AG04450 (cell line): ENCODE measurements around the gene PPDPF. TPM values are rescaled to one million over a fixed set of nuclear protein-coding genes. Genes with fewer than 3 reads are reported as not detected.
A peak's percentile ranks its signal among the peaks of the same experiment; 100 is the strongest.

Experiments
- CTCF ChIA-PET: fragments of 300-600, 350-600 bp; formaldehyde crosslinking; extraction: SDS; loops from one replicate; lab custom pipeline; 2022; ENCODE audit warnings: antibody characterized with exemption, inconsistent platforms; lab: Charles Lee
- POLR2A ChIA-PET: fragments of 350-600 bp; formaldehyde crosslinking; extraction: SDS; loops from one replicate; lab custom pipeline; 2021; ENCODE audit warnings: antibody characterized with exemption, inconsistent platforms; lab: Yijun Ruan, JAX
- DNase-seq: peaks from one replicate; pipeline ENCODE4 v3.0.0-alpha.2; 2011; ENCODE audit warnings: low read depth, low spot score
- H3K27ac ChIP-seq: one replicate; pipeline ENCODE4 v1.5.1; 2012; ENCODE audit warnings: low read depth, low read length, control low read depth
- H3K27me3 ChIP-seq: one replicate; pipeline ENCODE4 v1.6.0; 2012; ENCODE audit warnings: low read length; ENCODE audit not compliant: control insufficient read depth, insufficient read depth
- H3K4me3 ChIP-seq: 2 replicates; pipeline ENCODE4 v1.5.1; 2011; ENCODE audit warnings: mild to moderate bottlenecking, low read depth, low read length, control low read depth
- H3K9me3 ChIP-seq: 2 replicates; pipeline ENCODE4 v1.5.1; 2012; ENCODE audit warnings: low read length; ENCODE audit not compliant: control insufficient read depth, insufficient read depth
- CTCF ChIP-seq: IDR thresholded peaks from 2 replicates; pipeline ENCODE4 v1.5.1; 2011; ENCODE audit warnings: low read depth, low read length, control low read depth, inconsistent platforms
- polyA minus RNA-seq: library from RNA; depleted of rRNA, polyadenylated mRNA; stranded (reverse); fragments of >200 nt; gene quantifications from 2 replicates; pipeline ENCODE4 v1.2.3, GENCODE V29; 2011; rRNA and poly(A)+ RNA removed
- polyA plus RNA-seq: library from polyadenylated mRNA; depleted of rRNA; stranded (reverse); fragments of >200 nt; gene quantifications from 2 replicates; pipeline ENCODE4 v1.2.3, GENCODE V29; 2011; rRNA removed

The PPDPF gene
- polyA plus RNA-seq (13.5 and 21.7 TPM in 2 replicates), polyA minus RNA-seq (16.9 and 24.9 TPM in 2 replicates)

DNA sequence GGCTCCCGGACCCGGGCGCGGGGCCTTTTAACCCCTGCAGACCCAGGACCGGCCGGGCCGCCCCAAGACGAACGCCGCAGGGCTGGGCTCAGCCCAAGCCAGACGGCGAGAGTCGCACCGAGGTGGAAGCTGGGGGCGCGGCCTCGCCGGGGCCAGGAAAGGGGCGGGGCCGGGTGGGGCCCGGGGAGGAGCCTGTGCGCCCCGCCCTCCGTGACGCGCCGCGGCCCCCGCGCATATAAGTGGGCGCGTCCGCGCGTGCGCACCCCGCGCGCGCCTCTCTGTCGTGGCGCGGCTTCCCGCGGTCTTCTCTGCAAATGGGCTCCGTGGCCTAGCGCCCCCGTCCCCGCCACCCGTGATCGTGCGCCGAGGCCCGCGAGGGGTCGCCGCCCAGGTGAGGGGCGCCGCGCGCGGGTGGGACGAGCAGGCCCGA, at the start of gene PPDPF:
TSS of gene PPDPF (plus strand) at position 262 of the 430 bp plus-strand sequence. CDS start 544 bp downstream, outside the sequence.
- TF ChIP-seq CTCF, result no peak
- ChIA-PET CTCF (interaction anchor here (1.1 to 1.3 kb wide), 2 partner anchors 24 to 35 kb away, joined by 3 read pairs; no protein-coding TSS in a partner anchor), POLR2A (interaction anchor here (0.6 to 2.9 kb wide), 10 partner anchors 10 to 519 kb away, joined by 3 to 18 read pairs (median 6); partner anchors contain the start of genes ARFGAP1, HELZ2, PTK6 and RTEL1)
- peak within 1 kb of the TSS; percentile 47 for H3K27ac ChIP-seq
- no peaks in the 10 kb centered on the region for H3K27me3 ChIP-seq
- peak; percentile 34 for DNase-seq
- peak within 1 kb of the TSS; percentile 88 for H3K4me3 ChIP-seq
- H3K9me3 ChIP-seq, result peaks cover 8% of the 10 kb centered on the region

- peaks cover 50% of the 10 kb centered on the region for H3K27me3 ChIP-seq
- no peak overlapping the region for H3K4me3 ChIP-seq
- H3K27ac ChIP-seq, result no peak overlapping the region
- no peak for TF ChIP-seq CTCF
- CTCF ChIA-PET, result no interaction called here
- POLR2A ChIA-PET, result interaction anchor here (0.7 kb wide), 1 partner anchor 166 kb away, joined by 3 read pairs; no protein-coding TSS in a partner anchor
- no peak for DNase-seq
- H3K9me3 ChIP-seq, result no peaks in the 10 kb centered on the region; the same call in 1 of the 2 replicates
Observed at GRCh38 chr20:63471002-63471716, 49.4 kb upstream of the PPDPF start.

DNA sequence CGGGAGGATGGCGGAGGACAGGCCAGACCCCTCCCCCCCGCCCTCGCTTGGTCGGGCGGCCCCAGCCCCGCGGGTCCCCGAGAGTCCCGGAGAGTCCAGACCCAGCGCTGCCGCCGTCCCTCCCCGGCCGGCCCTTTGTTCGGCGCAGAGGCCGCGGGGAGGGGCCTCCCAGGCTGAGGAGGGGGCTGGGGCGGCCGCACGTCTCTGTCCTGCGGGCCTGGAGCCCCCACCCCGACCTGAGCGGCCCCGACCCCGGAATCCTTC, 48.9 kb upstream of the PPDPF start:
- H3K27me3 ChIP-seq, result peaks cover 50% of the 10 kb centered on the region
- POLR2A ChIA-PET, result interaction anchor here (0.7 kb wide), 1 partner anchor 166 kb away, joined by 3 read pairs; no protein-coding TSS in a partner anchor
- DNase-seq, result no peak
- no peaks in the 10 kb centered on the region; the same call in 1 of the 2 replicates for H3K9me3 ChIP-seq
- no peak for TF ChIP-seq CTCF
- no peak overlapping the region for H3K27ac ChIP-seq
- CTCF ChIA-PET, result no interaction called here
- H3K4me3 ChIP-seq, result no peak overlapping the region

- Histone ChIP-seq H3K27ac (no peak within 1 kb of the TSS), H3K27me3 (peaks cover 55% of the 10 kb centered on the region)
- CTCF ChIA-PET, result no interaction called here
Observed at GRCh38 chr20:63471981-63472831, 48.4 kb upstream of the PPDPF start, which contains the start of gene KCNQ2. TSS of gene KCNQ2 (minus strand) at chr20:63472655. CDS start at chr20:63472463, 192 bp downstream.

More at GRCh38 chr20:63471981-63472831, 48.4 kb upstream of the PPDPF start, which contains the start of gene KCNQ2:
- no peaks in the 10 kb centered on the region; the same call in 1 of the 2 replicates for H3K9me3 ChIP-seq
- TF ChIP-seq CTCF, result no peak
- no peak for DNase-seq
- H3K4me3 ChIP-seq, result no peak within 1 kb of the TSS
- POLR2A ChIA-PET, result no interaction called here
